K562 (cell line): Measurements from ENCODE around the gene NEU1. TPM values are rescaled to one million over a fixed set of nuclear protein-coding genes. Genes with fewer than 3 reads are reported as not detected.

ENCODE experiments used
- CAMTA2 ChIP-seq: fragments of 250-450 bp; sonication (Bioruptor Pico); conservative IDR thresholded peaks from 2 replicates; pipeline ENCODE4 v1.5.1; 2022
- CHD2 ChIP-seq: IDR thresholded peaks from 2 replicates; pipeline ENCODE4 v1.6.1; 2011; ENCODE audit warnings: low read depth, low read length
- EGR1 ChIP-seq: fragments of 450-650 bp; conservative IDR thresholded peaks from 2 replicates; pipeline ENCODE4 v1.6.1; 2017; ENCODE audit warnings: mild to moderate bottlenecking
- ESRRB ChIP-seq: fragments of 250-450 bp; sonication (Bioruptor Pico); IDR thresholded peaks from 2 replicates; pipeline ENCODE4 v1.5.0; 2020; ENCODE audit warnings: mild to moderate bottlenecking, moderate library complexity, borderline replicate concordance
- HMG20B ChIP-seq: fragments of 250-450 bp; sonication (Bioruptor Pico); IDR thresholded peaks from 2 replicates; pipeline ENCODE4 v1.5.0; 2021; ENCODE audit warnings: mild to moderate bottlenecking
- JUND ChIP-seq, 2 experiments: IDR thresholded peaks; 2 replicates in 1 of 2; 3 replicates in 1 of 2; pipeline ENCODE4 v1.6.1; 2011; ENCODE audit warnings: borderline replicate concordance in 2 of 2, low read depth in 2 of 2, low read length in 2 of 2, improper control_type of control experiment in 1 of 2, missing biosample characterization in 1 of 2, missing genetic modification characterization in 1 of 2, missing genetic modification reagents in 1 of 2
- MCM3 ChIP-seq: fragments of 450-650 bp; IDR thresholded peaks from 2 replicates; pipeline ENCODE4 v1.6.1; 2016
- MCM7 ChIP-seq, 2 experiments: fragments of 450-650 bp; IDR thresholded peaks; 2 replicates each; pipeline ENCODE4 v1.6.1; 2016 to 2018
- MTA1 ChIP-seq: fragments of 450-650 bp; IDR thresholded peaks from 2 replicates; pipeline ENCODE4 v1.6.1; 2017; ENCODE audit warnings: borderline replicate concordance
- PHF20 ChIP-seq: fragments of 450-650 bp; IDR thresholded peaks from 2 replicates; pipeline ENCODE4 v1.6.1; 2018; ENCODE audit not compliant: partially characterized antibody
- PYGO2 ChIP-seq: fragments of 450-650 bp; IDR thresholded peaks from 2 replicates; pipeline ENCODE4 v1.6.1; 2016; ENCODE audit warnings: mild to moderate bottlenecking, missing genetic modification characterization, moderate library complexity, missing compliant biosample characterization
- RBM22 ChIP-seq: fragments of 200-400 bp; formaldehyde crosslinking; IDR thresholded peaks from 2 replicates; pipeline ENCODE4 v1.6.1; 2018; ENCODE audit warnings: low read length, low read depth; ENCODE audit not compliant: poor library complexity, severe bottlenecking
- TAF15 ChIP-seq: fragments of 200-400 bp; formaldehyde crosslinking; IDR thresholded peaks from 2 replicates; pipeline ENCODE4 v1.6.1; 2017; ENCODE audit warnings: mild to moderate bottlenecking, low read depth, low read length, moderate library complexity
- TBP ChIP-seq: optimal IDR thresholded peaks from 2 replicates; pipeline ENCODE3; 2011; ENCODE audit warnings: low read depth, low read length, improper control_type of control experiment
- ZBTB17 ChIP-seq: fragments of 450-650 bp; formaldehyde crosslinking; IDR thresholded peaks from 2 replicates; pipeline ENCODE4 v1.4.0; 2020; ENCODE audit warnings: mild to moderate bottlenecking
- ZBTB2 ChIP-seq: fragments of 450-650 bp; IDR thresholded peaks from 2 replicates; pipeline ENCODE4 v1.6.1; 2016; ENCODE audit warnings: antibody characterized with exemption
- ZNF165 ChIP-seq: fragments of 250-450 bp; sonication (Bioruptor Pico); IDR thresholded peaks from 2 replicates; pipeline ENCODE4 v1.4.0; 2020; ENCODE audit warnings: borderline replicate concordance
- ZNF408 ChIP-seq: fragments of 250-450 bp; sonication (Bioruptor Pico); IDR thresholded peaks from 2 replicates; pipeline ENCODE4 v1.4.0; 2020; ENCODE audit warnings: low read depth, mild to moderate bottlenecking, moderate library complexity
- ZNF717 ChIP-seq: fragments of 250-450 bp; sonication (Bioruptor Pico); IDR thresholded peaks from 2 replicates; pipeline ENCODE4 v1.5.0; 2021
- polyA plus RNA-seq, 8 experiments: library from polyadenylated mRNA; depleted of rRNA in 4 of 8; stranded (reverse) in 5 of 8; unstranded in 3 of 8; fragments of >200 nt; fragmentation: Nextera tagmentation in 2 of 8; fragmentation: Illumina TruSeq in 1 of 8; extraction: Ambion mirVana in 2 of 8; extraction: Trizol in 1 of 8; gene quantifications; 2 replicates each; pipeline versions ENCODE4 v1.2.1 to v1.2.3, GENCODE V29; 2011 to 2014; ENCODE audit warnings: inconsistent platforms in 1 of 8, missing spikeins in 1 of 8
- total RNA-seq, 7 experiments: library from RNA; depleted of rRNA in 6 of 7; stranded (reverse); fragments of >200 nt in 6 of 7; fragmentation: Illumina TruSeq in 2 of 7; extraction: Trizol in 2 of 7; gene quantifications; 2 replicates each; pipeline versions ENCODE4 v1.2.1 to v1.2.3, GENCODE V29; 2011 to 2021; ENCODE audit warnings: low replicate concordance in 1 of 7
- TF ChIP-seq, protein P1 (sequence below), 2 experiments: fragments of 450-650 bp in 1 of 2; IDR thresholded peaks; 2 replicates each; pipeline ENCODE4 v1.6.1; 2011 to 2017; ENCODE audit warnings: low read depth in 2 of 2, antibody characterized with exemption in 1 of 2, borderline replicate concordance in 1 of 2, low read length in 1 of 2, mild to moderate bottlenecking in 1 of 2, mixed read lengths in 1 of 2; ENCODE audit not compliant: control insufficient read depth in 1 of 2
- TF ChIP-seq, protein P2 (sequence below): sonication (generic); formaldehyde crosslinking; IDR thresholded peaks from 2 replicates; pipeline ENCODE4 v1.8.0; 2022; ENCODE audit warnings: mild to moderate bottlenecking, missing genetic modification reagents

The NEU1 gene
- total and polyA plus RNA-seq, 9 of the 15 experiments (the other 6 are each of a cell fraction or from before 2014, with no cell fraction given): 14.8 to 67.8 (median 51.0) TPM

DNA sequence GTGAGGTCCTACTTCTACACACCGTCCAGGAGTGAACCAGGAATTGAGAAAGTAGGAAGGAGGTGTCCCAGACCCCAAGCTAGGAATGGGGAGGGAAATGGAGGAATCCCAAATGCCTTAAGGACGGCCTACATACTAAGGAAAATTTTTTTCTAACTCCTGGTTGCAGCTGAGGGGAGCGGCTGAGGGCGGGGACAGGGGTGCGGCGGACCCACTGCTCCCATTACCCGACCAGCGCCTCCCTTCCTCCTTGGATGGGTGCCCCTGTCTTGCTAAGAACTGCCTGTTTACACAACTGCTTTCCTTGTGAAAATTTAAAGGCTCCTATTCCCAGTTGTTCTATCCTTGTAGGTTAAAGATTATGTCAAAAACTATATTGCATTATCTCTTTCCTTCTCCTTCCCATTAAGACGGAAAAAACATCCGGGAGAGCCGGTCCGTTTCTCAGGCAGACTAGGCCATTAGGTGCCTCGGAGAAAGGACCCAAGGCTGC is 35.8 kb downstream of the NEU1 start (continued):
- TF ChIP-seq, protein P1, sequence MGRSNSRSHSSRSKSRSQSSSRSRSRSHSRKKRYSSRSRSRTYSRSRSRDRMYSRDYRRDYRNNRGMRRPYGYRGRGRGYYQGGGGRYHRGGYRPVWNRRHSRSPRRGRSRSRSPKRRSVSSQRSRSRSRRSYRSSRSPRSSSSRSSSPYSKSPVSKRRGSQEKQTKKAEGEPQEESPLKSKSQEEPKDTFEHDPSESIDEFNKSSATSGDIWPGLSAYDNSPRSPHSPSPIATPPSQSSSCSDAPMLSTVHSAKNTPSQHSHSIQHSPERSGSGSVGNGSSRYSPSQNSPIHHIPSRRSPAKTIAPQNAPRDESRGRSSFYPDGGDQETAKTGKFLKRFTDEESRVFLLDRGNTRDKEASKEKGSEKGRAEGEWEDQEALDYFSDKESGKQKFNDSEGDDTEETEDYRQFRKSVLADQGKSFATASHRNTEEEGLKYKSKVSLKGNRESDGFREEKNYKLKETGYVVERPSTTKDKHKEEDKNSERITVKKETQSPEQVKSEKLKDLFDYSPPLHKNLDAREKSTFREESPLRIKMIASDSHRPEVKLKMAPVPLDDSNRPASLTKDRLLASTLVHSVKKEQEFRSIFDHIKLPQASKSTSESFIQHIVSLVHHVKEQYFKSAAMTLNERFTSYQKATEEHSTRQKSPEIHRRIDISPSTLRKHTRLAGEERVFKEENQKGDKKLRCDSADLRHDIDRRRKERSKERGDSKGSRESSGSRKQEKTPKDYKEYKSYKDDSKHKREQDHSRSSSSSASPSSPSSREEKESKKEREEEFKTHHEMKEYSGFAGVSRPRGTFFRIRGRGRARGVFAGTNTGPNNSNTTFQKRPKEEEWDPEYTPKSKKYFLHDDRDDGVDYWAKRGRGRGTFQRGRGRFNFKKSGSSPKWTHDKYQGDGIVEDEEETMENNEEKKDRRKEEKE (IDR thresholded peaks at IDR 0.05; ENCODE audit: borderline replicate concordance in 1 of 2, control insufficient read depth in 1 of 2, low read depth in 2 of 2, low read length in 1 of 2): no peak
- no peak for TF ChIP-seq EGR1
- TF ChIP-seq ZBTB2: peak; percentile 28; the same call in 1 of the 2 replicates
- peak; percentile 85; the same call in 1 of the 2 replicates for TF ChIP-seq ZNF165 (CRISPR knock-in tag)
- TF ChIP-seq PHF20: no peak
- no peak for TF ChIP-seq RBM22
- peak; percentile 27; the same call in 1 of the 2 replicates for TF ChIP-seq JUND (IDR thresholded peaks at IDR 0.05; ENCODE audit: borderline replicate concordance, low read depth, low read length)
- TF ChIP-seq JUND (tag; IDR thresholded peaks at IDR 0.05; ENCODE audit: borderline replicate concordance, low read depth, low read length): no peak
- TF ChIP-seq ZNF408 (CRISPR knock-in tag): peak; percentile 74; the same call in 1 of the 2 replicates
- no peak for TF ChIP-seq CHD2
- 0 out of 2 replicates have a peak, but pooled peaks have one; percentile 73 for TF ChIP-seq HMG20B
- TF ChIP-seq TAF15: no peak
- TF ChIP-seq MCM3: no peak
- TF ChIP-seq, protein P2, sequence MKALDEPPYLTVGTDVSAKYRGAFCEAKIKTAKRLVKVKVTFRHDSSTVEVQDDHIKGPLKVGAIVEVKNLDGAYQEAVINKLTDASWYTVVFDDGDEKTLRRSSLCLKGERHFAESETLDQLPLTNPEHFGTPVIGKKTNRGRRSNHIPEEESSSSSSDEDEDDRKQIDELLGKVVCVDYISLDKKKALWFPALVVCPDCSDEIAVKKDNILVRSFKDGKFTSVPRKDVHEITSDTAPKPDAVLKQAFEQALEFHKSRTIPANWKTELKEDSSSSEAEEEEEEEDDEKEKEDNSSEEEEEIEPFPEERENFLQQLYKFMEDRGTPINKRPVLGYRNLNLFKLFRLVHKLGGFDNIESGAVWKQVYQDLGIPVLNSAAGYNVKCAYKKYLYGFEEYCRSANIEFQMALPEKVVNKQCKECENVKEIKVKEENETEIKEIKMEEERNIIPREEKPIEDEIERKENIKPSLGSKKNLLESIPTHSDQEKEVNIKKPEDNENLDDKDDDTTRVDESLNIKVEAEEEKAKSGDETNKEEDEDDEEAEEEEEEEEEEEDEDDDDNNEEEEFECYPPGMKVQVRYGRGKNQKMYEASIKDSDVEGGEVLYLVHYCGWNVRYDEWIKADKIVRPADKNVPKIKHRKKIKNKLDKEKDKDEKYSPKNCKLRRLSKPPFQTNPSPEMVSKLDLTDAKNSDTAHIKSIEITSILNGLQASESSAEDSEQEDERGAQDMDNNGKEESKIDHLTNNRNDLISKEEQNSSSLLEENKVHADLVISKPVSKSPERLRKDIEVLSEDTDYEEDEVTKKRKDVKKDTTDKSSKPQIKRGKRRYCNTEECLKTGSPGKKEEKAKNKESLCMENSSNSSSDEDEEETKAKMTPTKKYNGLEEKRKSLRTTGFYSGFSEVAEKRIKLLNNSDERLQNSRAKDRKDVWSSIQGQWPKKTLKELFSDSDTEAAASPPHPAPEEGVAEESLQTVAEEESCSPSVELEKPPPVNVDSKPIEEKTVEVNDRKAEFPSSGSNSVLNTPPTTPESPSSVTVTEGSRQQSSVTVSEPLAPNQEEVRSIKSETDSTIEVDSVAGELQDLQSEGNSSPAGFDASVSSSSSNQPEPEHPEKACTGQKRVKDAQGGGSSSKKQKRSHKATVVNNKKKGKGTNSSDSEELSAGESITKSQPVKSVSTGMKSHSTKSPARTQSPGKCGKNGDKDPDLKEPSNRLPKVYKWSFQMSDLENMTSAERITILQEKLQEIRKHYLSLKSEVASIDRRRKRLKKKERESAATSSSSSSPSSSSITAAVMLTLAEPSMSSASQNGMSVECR: peak; percentile 90
- TF ChIP-seq ESRRB (CRISPR knock-in tag): no peak
- TF ChIP-seq ZBTB17 (CRISPR knock-in tag): peak; percentile 69; the same call in 1 of the 2 replicates
- TF ChIP-seq ZNF717 (CRISPR knock-in tag): no peak
- peak; percentile 87; the same call in 1 of the 2 replicates for TF ChIP-seq MTA1
- peak; percentile 52; the same call in 1 of the 2 replicates for TF ChIP-seq PYGO2 (tag)
- TF ChIP-seq MCM7 (IDR thresholded peaks at IDR 0.05): no peak
- no peak for TF ChIP-seq TBP
- TF ChIP-seq CAMTA2 (CRISPR knock-in tag): no peak
